Large intestine (tissue), 3 donors: Measurements from ENCODE around the gene PPP1R37. TPM values are rescaled to one million over a fixed set of nuclear protein-coding genes. Genes with fewer than 3 reads are reported as not detected.

Experiments
- DNase-seq, 2 donors: peaks; one replicate each; pipeline versions ENCODE4 v3.0.0 to v3.0.0-alpha.2; 2013
- H3K27ac ChIP-seq: one replicate; pipeline ENCODE4 v1.5.1; 2013; ENCODE audit warnings: low read length
- H3K27me3 ChIP-seq: 2 replicates; pipeline ENCODE4 v1.6.1; 2013; ENCODE audit warnings: low read length; ENCODE audit not compliant: control insufficient read depth, insufficient read depth
- H3K36me3 ChIP-seq: 2 replicates; pipeline ENCODE4 v1.6.1; 2013; ENCODE audit warnings: low read length; ENCODE audit not compliant: control insufficient read depth, insufficient read depth
- H3K4me1 ChIP-seq: one replicate; pipeline ENCODE4 v1.6.1; 2013; ENCODE audit warnings: low read length; ENCODE audit not compliant: control insufficient read depth, insufficient read depth
- H3K4me3 ChIP-seq: one replicate; pipeline ENCODE4 v1.5.1; 2013; ENCODE audit warnings: low read length
- H3K9me3 ChIP-seq: one replicate; pipeline ENCODE4 v1.6.1; 2013; ENCODE audit warnings: mild to moderate bottlenecking, low read depth, low read length, moderate library complexity; ENCODE audit not compliant: control insufficient read depth
- WGBS: methylation state at CpG from one replicate; pipeline ENCODE4 v1.1.5; 2013; ENCODE audit warnings: low lambda C conversion rate; ENCODE audit not compliant: insufficient coverage; 5-methylcytosine and 5-hydroxymethylcytosine counted together
- polyA plus RNA-seq: library from polyadenylated mRNA; unstranded; fragments of 120-200 nt; gene quantifications from one replicate; pipeline ENCODE4 v1.2.1, GENCODE V29; 2013

The PPP1R37 gene
- polyA plus RNA-seq, 1 donor: 40.3 TPM

GRCh38 chr19:45152504-45153338, 59.7 kb downstream of the PPP1R37 start:
- H3K4me3 ChIP-seq: peak overlapping the region; percentile 4
- H3K36me3 ChIP-seq: peaks cover 4% of the 10 kb centered on the region
- H3K4me1 ChIP-seq: peaks cover 25% of the 10 kb centered on the region
- peaks cover 55% of the 10 kb centered on the region for H3K27me3 ChIP-seq
- no CpG with 5 or more reads among the region's 91 CpGs for WGBS
- peaks cover 14% of the 10 kb centered on the region for H3K9me3 ChIP-seq
- H3K27ac ChIP-seq: no peak overlapping the region
- DNase-seq: peak; percentile 58 to 74

GRCh38 chr19:45153339-45154063, 60.5 kb downstream of the PPP1R37 start:
- Histone ChIP-seq H3K27ac (no peak overlapping the region), H3K9me3 (peaks cover 14% of the 10 kb centered on the region), H3K27me3 (peaks cover 55% of the 10 kb centered on the region), H3K36me3 (peaks cover under 1% of the 10 kb centered on the region), H3K4me3 (no peak overlapping the region), H3K4me1 (peaks cover 25% of the 10 kb centered on the region)
- no CpG with 5 or more reads among the region's 69 CpGs for WGBS
- DNase-seq: peak; percentile 40 to 62

GRCh38 chr19:45154064-45154827, 61.3 kb downstream of the PPP1R37 start:
- no peak overlapping the region for H3K4me3 ChIP-seq

GRCh38 chr19:45156011-45156630, 63.1 kb downstream of the PPP1R37 start:
- peaks cover 61% of the 10 kb centered on the region for H3K27me3 ChIP-seq
- H3K4me3 ChIP-seq: no peak overlapping the region
- peaks cover 14% of the 10 kb centered on the region for H3K9me3 ChIP-seq
- no peak for DNase-seq
- no peak overlapping the region for H3K27ac ChIP-seq
- no CpG with 5 or more reads among the region's 11 CpGs for whole genome bisulfite sequencing
- H3K36me3 ChIP-seq: no peaks in the 10 kb centered on the region
- peaks cover 41% of the 10 kb centered on the region for H3K4me1 ChIP-seq

More at GRCh38 chr19:45154064-45154827, 61.3 kb downstream of the PPP1R37 start:
- peaks cover 25% of the 10 kb centered on the region for H3K4me1 ChIP-seq
- H3K27me3 ChIP-seq: peaks cover 55% of the 10 kb centered on the region
- H3K27ac ChIP-seq: no peak overlapping the region
- peaks cover 14% of the 10 kb centered on the region for H3K9me3 ChIP-seq
- WGBS: no CpG with 5 or more reads among the region's 19 CpGs
- H3K36me3 ChIP-seq: no peaks in the 10 kb centered on the region
- DNase-seq: peak in 1 of 2 donors; percentile 48

GRCh38 chr19:45156751-45157150, 63.8 kb downstream of the PPP1R37 start:
- WGBS: no CpG with 5 or more reads among the region's 11 CpGs
- Histone ChIP-seq H3K4me1 (peaks cover 43% of the 10 kb centered on the region), H3K4me3 (no peak overlapping the region), H3K27ac (no peak overlapping the region), H3K27me3 (peaks cover 60% of the 10 kb centered on the region), H3K9me3 (peaks cover 10% of the 10 kb centered on the region), H3K36me3 (no peaks in the 10 kb centered on the region)
- no peak for DNase-seq

- DNase-seq: no peak
- H3K27me3 ChIP-seq: peaks cover 41% of the 10 kb centered on the region
- peaks cover 30% of the 10 kb centered on the region for H3K4me1 ChIP-seq
- no peaks in the 10 kb centered on the region for H3K36me3 ChIP-seq
- H3K27ac ChIP-seq: no peak overlapping the region
- no CpG with 5 or more reads among the region's 27 CpGs for WGBS
- no peak overlapping the region for H3K4me3 ChIP-seq
- no peaks in the 10 kb centered on the region for H3K9me3 ChIP-seq
Observed at GRCh38 chr19:45158503-45159209, 65.7 kb downstream of the PPP1R37 start.

- no peak for DNase-seq
- H3K4me1 ChIP-seq: peaks cover 23% of the 10 kb centered on the region
- WGBS: no CpG with 5 or more reads among the region's 12 CpGs
- H3K27me3 ChIP-seq: peaks cover 33% of the 10 kb centered on the region
- H3K27ac ChIP-seq: no peak overlapping the region
- no peaks in the 10 kb centered on the region for H3K36me3 ChIP-seq
- no peaks in the 10 kb centered on the region for H3K9me3 ChIP-seq
- no peak overlapping the region for H3K4me3 ChIP-seq
Observed at GRCh38 chr19:45159210-45159970, 66.4 kb downstream of the PPP1R37 start.

- Histone ChIP-seq H3K4me3 (no peak overlapping the region), H3K4me1 (peaks cover 21% of the 10 kb centered on the region), H3K9me3 (no peaks in the 10 kb centered on the region), H3K36me3 (no peaks in the 10 kb centered on the region), H3K27ac (no peak overlapping the region), H3K27me3 (peaks cover 30% of the 10 kb centered on the region)
- no CpG with 5 or more reads among the region's 10 CpGs for WGBS
- DNase-seq: no peak
Observed at GRCh38 chr19:45159971-45160324, 67.0 kb downstream of the PPP1R37 start.
